Measurements from ENCODE around the gene DISC1. TPM values are rescaled to one million over a fixed set of nuclear protein-coding genes. Genes with fewer than 3 reads are reported as not detected.
"Not testable (repeated sequence)": the region's sequence is repeated elsewhere in the genome, so short reads cannot be mapped to it uniquely, and the experiment has no call there.

The DISC1 gene
- total RNA-seq, 2 experiments from 2014 or later = 19.8 to 20.0 TPM

- ChIA-PET CTCF (no interaction called here), POLR2A (no interaction called here)
- no peak overlapping the region for H3K4me3 Mint-ChIP-seq
- Histone ChIP-seq H3K4me3 (ENCODE audit: low read length) (no peak overlapping the region), H3K9me3 (ENCODE audit: control insufficient read depth in 1 of 2, insufficient read depth in 1 of 2, low read length in 2 of 2) (no peaks in the 10 kb centered on the region), H3K36me3 (ENCODE audit: insufficient read depth, low read length) (peaks cover 4% of the 10 kb centered on the region), H3K4me1 (ENCODE audit: insufficient read depth, low read length) (no peaks in the 10 kb centered on the region), H3K27ac (ENCODE audit: low read depth in 1 of 2, low read length in 2 of 2) (no peak overlapping the region), H3K27me3 (ENCODE audit: control insufficient read depth in 1 of 2, insufficient read depth in 2 of 2, low read length in 2 of 2) (no peaks in the 10 kb centered on the region)
- TF ChIP-seq, protein P1, sequence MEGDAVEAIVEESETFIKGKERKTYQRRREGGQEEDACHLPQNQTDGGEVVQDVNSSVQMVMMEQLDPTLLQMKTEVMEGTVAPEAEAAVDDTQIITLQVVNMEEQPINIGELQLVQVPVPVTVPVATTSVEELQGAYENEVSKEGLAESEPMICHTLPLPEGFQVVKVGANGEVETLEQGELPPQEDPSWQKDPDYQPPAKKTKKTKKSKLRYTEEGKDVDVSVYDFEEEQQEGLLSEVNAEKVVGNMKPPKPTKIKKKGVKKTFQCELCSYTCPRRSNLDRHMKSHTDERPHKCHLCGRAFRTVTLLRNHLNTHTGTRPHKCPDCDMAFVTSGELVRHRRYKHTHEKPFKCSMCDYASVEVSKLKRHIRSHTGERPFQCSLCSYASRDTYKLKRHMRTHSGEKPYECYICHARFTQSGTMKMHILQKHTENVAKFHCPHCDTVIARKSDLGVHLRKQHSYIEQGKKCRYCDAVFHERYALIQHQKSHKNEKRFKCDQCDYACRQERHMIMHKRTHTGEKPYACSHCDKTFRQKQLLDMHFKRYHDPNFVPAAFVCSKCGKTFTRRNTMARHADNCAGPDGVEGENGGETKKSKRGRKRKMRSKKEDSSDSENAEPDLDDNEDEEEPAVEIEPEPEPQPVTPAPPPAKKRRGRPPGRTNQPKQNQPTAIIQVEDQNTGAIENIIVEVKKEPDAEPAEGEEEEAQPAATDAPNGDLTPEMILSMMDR (IDR thresholded peaks at IDR 0.05) = no peak
- ATAC-seq (ENCODE audit: poor library complexity) (no peak), DNase-seq (no peak)
- H3K4me1 Mint-ChIP-seq (ENCODE audit: low read depth) = no peaks in the 10 kb centered on the region
- H3K36me3 Mint-ChIP-seq (ENCODE audit: low read depth) = peaks cover 48% of the 10 kb centered on the region
- intact Hi-C loops (cut with DNase I, micrococcal nuclease) = no loop called here
- H3K9me3 Mint-ChIP-seq = no peaks in the 10 kb centered on the region
- no peak overlapping the region for H3K27ac Mint-ChIP-seq
- no peaks in the 10 kb centered on the region for H3K27me3 Mint-ChIP-seq
Observed at GRCh38 chr1:231763456-231763855, 136.9 kb downstream of the DISC1 start.

DNA sequence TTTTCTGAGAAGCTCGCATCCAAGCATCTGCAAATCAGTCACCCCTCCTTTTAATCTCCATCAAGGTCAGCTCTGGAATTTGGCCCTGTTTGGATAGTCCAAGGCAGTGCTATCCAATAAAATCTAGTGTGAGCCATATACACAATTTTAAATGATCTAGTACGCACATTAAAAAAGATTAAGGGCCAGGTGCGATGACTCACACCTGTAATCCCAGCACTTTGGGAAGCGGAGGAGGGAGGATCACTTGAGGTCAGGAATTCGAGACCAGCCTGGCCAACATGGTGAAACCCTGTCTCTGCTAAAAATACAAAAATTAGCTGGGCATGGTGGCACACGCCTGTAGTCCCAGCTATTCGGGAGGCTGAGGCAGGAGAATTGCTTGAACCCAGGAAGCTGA lies 139.2 kb downstream of the DISC1 start:
- H3K9me3 Mint-ChIP-seq; H3K27ac ChIP-seq (ENCODE audit: low read depth in 1 of 2, low read length in 2 of 2); H3K4me3 Mint-ChIP-seq; intact Hi-C loops (cut with DNase I, micrococcal nuclease); H3K9me3 ChIP-seq (ENCODE audit: control insufficient read depth in 1 of 2, insufficient read depth in 1 of 2, low read length in 2 of 2); H3K4me1 Mint-ChIP-seq (ENCODE audit: low read depth); DNase-seq; H3K27me3 Mint-ChIP-seq; H3K27ac Mint-ChIP-seq; H3K27me3 ChIP-seq (ENCODE audit: control insufficient read depth in 1 of 2, insufficient read depth in 2 of 2, low read length in 2 of 2); H3K4me1 ChIP-seq (ENCODE audit: insufficient read depth, low read length); H3K36me3 ChIP-seq (ENCODE audit: insufficient read depth, low read length); H3K4me3 ChIP-seq (ENCODE audit: low read length); POLR2A ChIA-PET; ATAC-seq (ENCODE audit: poor library complexity): not testable (repeated sequence)
- CTCF ChIA-PET = interaction anchor here (0.7 to 1.2 kb wide), 2 partner anchors 9 to 1575 kb away, joined by 3 to 6 read pairs; no protein-coding TSS in a partner anchor
- peaks cover 53% of the 10 kb centered on the region for H3K36me3 Mint-ChIP-seq (ENCODE audit: low read depth)

GRCh38 chr1:231767471-231767870 lies 140.9 kb downstream of the DISC1 start:
- Mint-ChIP-seq H3K36me3 (ENCODE audit: low read depth) (peaks cover 63% of the 10 kb centered on the region), H3K27ac (no peak overlapping the region), H3K4me1 (ENCODE audit: low read depth) (no peaks in the 10 kb centered on the region), H3K27me3 (no peaks in the 10 kb centered on the region), H3K4me3 (no peak overlapping the region), H3K9me3 (no peaks in the 10 kb centered on the region)
- DNase-seq (no peak), ATAC-seq (ENCODE audit: poor library complexity) (no peak)
- Histone ChIP-seq H3K27ac (ENCODE audit: low read depth in 1 of 2, low read length in 2 of 2) (no peak overlapping the region), H3K9me3 (ENCODE audit: control insufficient read depth in 1 of 2, insufficient read depth in 1 of 2, low read length in 2 of 2) (no peaks in the 10 kb centered on the region), H3K4me1 (ENCODE audit: insufficient read depth, low read length) (no peaks in the 10 kb centered on the region), H3K4me3 (ENCODE audit: low read length) (no peak overlapping the region), H3K27me3 (ENCODE audit: control insufficient read depth in 1 of 2, insufficient read depth in 2 of 2, low read length in 2 of 2) (no peaks in the 10 kb centered on the region), H3K36me3 (ENCODE audit: insufficient read depth, low read length) (peaks cover 14% of the 10 kb centered on the region)
- intact Hi-C loops (cut with DNase I, micrococcal nuclease) = no loop called here
- TF ChIP-seq, protein P1 (IDR thresholded peaks at IDR 0.05) = no peak
- POLR2A ChIA-PET = no interaction called here
- CTCF ChIA-PET = interaction anchor here (1.0 to 1.4 kb wide), 2 partner anchors 11 kb away, joined by 3 to 4 read pairs; no protein-coding TSS in a partner anchor

DNA sequence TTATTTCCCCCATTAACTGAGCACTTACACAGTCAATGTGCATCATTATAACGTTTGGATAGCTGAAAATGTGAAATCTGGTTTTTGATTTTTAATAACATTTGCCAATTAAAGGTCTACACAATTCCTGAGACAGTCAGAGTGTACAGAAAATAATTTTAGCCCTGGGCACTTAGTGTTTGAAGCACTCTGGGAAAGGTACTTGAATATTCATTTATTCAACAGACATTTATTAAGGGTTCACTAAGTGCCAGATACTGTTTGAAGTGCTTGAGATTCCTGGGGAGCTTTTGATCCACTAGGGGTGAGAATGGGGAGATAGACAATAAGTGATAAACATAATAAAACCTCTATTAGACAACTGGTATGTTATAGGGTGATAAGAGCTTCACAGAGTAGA lies 141.8 kb downstream of the DISC1 start:
- DNase-seq = no peak
- ATAC-seq (ENCODE audit: poor library complexity) = no peak
- Histone ChIP-seq H3K4me3 (ENCODE audit: low read length) (no peak overlapping the region), H3K27me3 (ENCODE audit: control insufficient read depth in 1 of 2, insufficient read depth in 2 of 2, low read length in 2 of 2) (no peaks in the 10 kb centered on the region), H3K36me3 (ENCODE audit: insufficient read depth, low read length) (peaks cover 15% of the 10 kb centered on the region), H3K9me3 (ENCODE audit: control insufficient read depth in 1 of 2, insufficient read depth in 1 of 2, low read length in 2 of 2) (no peaks in the 10 kb centered on the region), H3K4me1 (ENCODE audit: insufficient read depth, low read length) (no peaks in the 10 kb centered on the region), H3K27ac (ENCODE audit: low read depth in 1 of 2, low read length in 2 of 2) (no peak overlapping the region)
- CTCF ChIA-PET = interaction anchor here (1.4 kb wide), 1 partner anchor 11 kb away, joined by 4 read pairs; no protein-coding TSS in a partner anchor
- H3K27ac Mint-ChIP-seq = no peak overlapping the region
- H3K4me1 Mint-ChIP-seq (ENCODE audit: low read depth) = no peaks in the 10 kb centered on the region
- H3K9me3 Mint-ChIP-seq = no peaks in the 10 kb centered on the region
- POLR2A ChIA-PET = no interaction called here
- peaks cover 71% of the 10 kb centered on the region for H3K36me3 Mint-ChIP-seq (ENCODE audit: low read depth)
- TF ChIP-seq, protein P1 (IDR thresholded peaks at IDR 0.05) = no peak
- no peak overlapping the region for H3K4me3 Mint-ChIP-seq
- intact Hi-C loops (cut with DNase I, micrococcal nuclease) = no loop called here
- no peaks in the 10 kb centered on the region for H3K27me3 Mint-ChIP-seq

Measured in CD4-positive, alpha-beta T cell (primary cell).